OCI-LY3 (cell line): ENCODE data around the gene HSF4.

Experiments
- EZH2phosphoT487 ChIP-seq: fragments of 200-600 bp; shearing (Covaris generic); IDR thresholded peaks from 2 replicates; pipeline ENCODE4 v1.6.1; 2018; ENCODE audit warnings: antibody characterized with exemption, mixed run types, low read depth
- TF ChIP-seq, protein P1 (sequence below): fragments of 200-600, 300-600 bp; sonication (generic); IDR thresholded peaks from 2 replicates; pipeline ENCODE4 v1.5.1; 2014; ENCODE audit warnings: antibody characterized with exemption, low read length, low read depth

DNA sequence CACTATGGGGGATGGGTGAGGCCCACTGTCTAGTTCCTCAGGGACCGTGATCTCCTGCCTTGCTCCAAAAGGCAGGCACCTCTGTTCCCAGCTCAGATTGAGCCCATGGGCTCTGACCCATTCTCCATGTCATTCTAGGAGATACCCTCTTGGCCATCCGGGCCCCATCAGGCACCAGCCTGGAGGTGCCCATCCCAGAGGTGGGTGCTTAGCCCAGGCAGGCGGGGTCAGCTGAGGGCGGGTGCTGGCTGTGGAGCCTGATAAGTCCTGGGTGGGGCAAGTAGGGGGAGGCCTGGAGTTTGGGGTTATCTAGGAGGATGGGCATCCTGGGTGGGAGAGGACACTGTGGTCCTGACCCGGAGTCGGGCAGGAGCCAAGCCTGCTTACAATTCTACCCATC, 29.7 kb downstream of the HSF4 start:
- TF ChIP-seq, protein P1, sequence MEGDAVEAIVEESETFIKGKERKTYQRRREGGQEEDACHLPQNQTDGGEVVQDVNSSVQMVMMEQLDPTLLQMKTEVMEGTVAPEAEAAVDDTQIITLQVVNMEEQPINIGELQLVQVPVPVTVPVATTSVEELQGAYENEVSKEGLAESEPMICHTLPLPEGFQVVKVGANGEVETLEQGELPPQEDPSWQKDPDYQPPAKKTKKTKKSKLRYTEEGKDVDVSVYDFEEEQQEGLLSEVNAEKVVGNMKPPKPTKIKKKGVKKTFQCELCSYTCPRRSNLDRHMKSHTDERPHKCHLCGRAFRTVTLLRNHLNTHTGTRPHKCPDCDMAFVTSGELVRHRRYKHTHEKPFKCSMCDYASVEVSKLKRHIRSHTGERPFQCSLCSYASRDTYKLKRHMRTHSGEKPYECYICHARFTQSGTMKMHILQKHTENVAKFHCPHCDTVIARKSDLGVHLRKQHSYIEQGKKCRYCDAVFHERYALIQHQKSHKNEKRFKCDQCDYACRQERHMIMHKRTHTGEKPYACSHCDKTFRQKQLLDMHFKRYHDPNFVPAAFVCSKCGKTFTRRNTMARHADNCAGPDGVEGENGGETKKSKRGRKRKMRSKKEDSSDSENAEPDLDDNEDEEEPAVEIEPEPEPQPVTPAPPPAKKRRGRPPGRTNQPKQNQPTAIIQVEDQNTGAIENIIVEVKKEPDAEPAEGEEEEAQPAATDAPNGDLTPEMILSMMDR = no peak
- no peak for TF ChIP-seq EZH2phosphoT487
